Measurements from ENCODE around the gene NPM1. TPM values are rescaled to one million over a fixed set of nuclear protein-coding genes. Genes with fewer than 3 reads are reported as not detected.

NPM1 gene
- total RNA-seq, 3 donors from 2014 or later, result 582 to 739 (median 669) TPM

- TF ChIP-seq CTCF (IDR thresholded peaks at IDR 0.05) (no peak), POLR2AphosphoS5 (IDR thresholded peaks at IDR 0.05) (no peak), POLR2A (IDR thresholded peaks at IDR 0.05) (no peak)
- intact Hi-C loops (cut with DNase I; ENCODE audit: low total_unique reads), result no loop called here
These were observed 49.7 kb downstream of the NPM1 start for GRCh38 chr5:171437286-171437821.

DNA sequence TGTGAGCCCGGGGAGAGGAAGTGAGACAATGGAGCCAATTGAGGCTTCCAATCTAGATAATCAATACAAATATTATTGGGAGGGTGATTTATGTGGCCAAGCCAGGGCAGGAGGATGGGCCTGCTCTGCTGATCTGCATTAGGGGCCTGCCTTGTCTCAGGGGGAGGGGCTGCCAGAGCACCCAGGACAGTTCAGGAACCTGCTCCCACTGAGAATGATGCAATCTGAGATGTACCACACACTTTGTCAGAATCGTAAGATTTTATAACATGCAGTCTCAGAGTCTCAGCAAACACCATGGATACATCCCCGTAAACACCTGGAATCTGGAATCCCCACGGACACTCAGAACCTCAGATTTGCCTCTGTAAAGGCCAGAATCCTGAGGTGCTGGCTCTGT, 51.1 kb downstream of the NPM1 start:
- DNase-seq (ENCODE audit: low spot score in 2 of 2), result no peak
- no peak overlapping the region for H3K4me3 ChIP-seq
- intact Hi-C loops (cut with DNase I; ENCODE audit: low total_unique reads), result no loop called here
- no peaks in the 10 kb centered on the region for H3K36me3 ChIP-seq
- H3K27ac ChIP-seq, result no peak overlapping the region
- TF ChIP-seq CTCF (IDR thresholded peaks at IDR 0.05) (no peak), POLR2AphosphoS5 (IDR thresholded peaks at IDR 0.05) (no peak), POLR2A (IDR thresholded peaks at IDR 0.05) (no peak)
- H3K9me3 ChIP-seq, result no peaks in the 10 kb centered on the region
- H3K4me1 ChIP-seq, result no peaks in the 10 kb centered on the region
- H3K27me3 ChIP-seq, result no peaks in the 10 kb centered on the region

More at GRCh38 chr5:171437286-171437821, 49.7 kb downstream of the NPM1 start:
- Histone ChIP-seq H3K9me3 (no peaks in the 10 kb centered on the region), H3K36me3 (no peaks in the 10 kb centered on the region), H3K4me3 (no peak overlapping the region), H3K4me1 (no peaks in the 10 kb centered on the region), H3K27ac (no peak overlapping the region), H3K27me3 (no peaks in the 10 kb centered on the region)
- DNase-seq (ENCODE audit: low spot score in 2 of 2), result peak in 1 of 2 donors; percentile 68

- Histone ChIP-seq H3K27me3 (no peaks in the 10 kb centered on the region), H3K4me3 (no peak overlapping the region), H3K27ac (no peak overlapping the region), H3K4me1 (no peaks in the 10 kb centered on the region), H3K36me3 (no peaks in the 10 kb centered on the region), H3K9me3 (no peaks in the 10 kb centered on the region)
- no peak for DNase-seq (ENCODE audit: low spot score in 2 of 2)
- TF ChIP-seq POLR2AphosphoS5 (IDR thresholded peaks at IDR 0.05) (no peak), CTCF (IDR thresholded peaks at IDR 0.05) (no peak), POLR2A (IDR thresholded peaks at IDR 0.05) (no peak)
- intact Hi-C loops (cut with DNase I; ENCODE audit: low total_unique reads), result no loop called here
These were observed 53.7 kb downstream of the NPM1 start for GRCh38 chr5:171441246-171441791.

GRCh38 chr5:171442287-171443042, 54.8 kb downstream of the NPM1 start:
- DNase-seq (ENCODE audit: low spot score in 2 of 2), result no peak
- TF ChIP-seq POLR2A (IDR thresholded peaks at IDR 0.05) (no peak), CTCF (IDR thresholded peaks at IDR 0.05) (no peak), POLR2AphosphoS5 (IDR thresholded peaks at IDR 0.05) (no peak)
- H3K27me3 ChIP-seq, result no peaks in the 10 kb centered on the region
- intact Hi-C loops (cut with DNase I; ENCODE audit: low total_unique reads), result no loop called here
- no peak overlapping the region for H3K4me3 ChIP-seq
- no peaks in the 10 kb centered on the region for H3K36me3 ChIP-seq
- H3K9me3 ChIP-seq, result no peaks in the 10 kb centered on the region
- no peaks in the 10 kb centered on the region for H3K4me1 ChIP-seq
- H3K27ac ChIP-seq, result no peak overlapping the region

DNA sequence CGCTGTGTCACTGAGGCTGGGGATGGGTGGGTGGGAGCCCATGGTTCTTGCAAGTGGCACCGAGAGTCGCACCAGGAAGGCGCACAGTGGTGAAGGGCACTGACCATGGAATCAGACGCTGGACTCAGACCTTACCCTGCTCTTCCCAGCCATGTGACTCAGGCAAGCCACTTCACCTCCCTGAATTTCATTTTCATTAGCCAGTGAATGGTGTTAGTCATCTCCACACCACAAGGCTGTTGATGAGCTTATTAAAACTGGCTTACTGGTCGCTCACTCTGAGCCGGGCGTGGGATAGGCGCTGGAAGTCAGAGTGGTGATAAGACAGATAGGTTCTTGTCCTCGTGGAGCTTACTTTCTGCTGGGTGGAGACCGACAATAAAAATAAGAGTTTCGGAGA, 56.9 kb downstream of the NPM1 start:
- H3K27me3 ChIP-seq, result no peaks in the 10 kb centered on the region
- DNase-seq (ENCODE audit: low spot score in 2 of 2), result no peak
- H3K36me3 ChIP-seq, result no peaks in the 10 kb centered on the region
- H3K4me1 ChIP-seq, result no peaks in the 10 kb centered on the region
- TF ChIP-seq POLR2AphosphoS5 (IDR thresholded peaks at IDR 0.05) (no peak), CTCF (IDR thresholded peaks at IDR 0.05) (no peak), POLR2A (IDR thresholded peaks at IDR 0.05) (no peak)
- no peaks in the 10 kb centered on the region for H3K9me3 ChIP-seq
- H3K4me3 ChIP-seq, result no peak overlapping the region
- intact Hi-C loops (cut with DNase I; ENCODE audit: low total_unique reads), result no loop called here
- H3K27ac ChIP-seq, result no peak overlapping the region

Measured in breast epithelium (tissue), 4 donors.